Right lobe of liver (tissue), 6 donors: Measurements from ENCODE around the gene TATDN2. TPM values are rescaled to one million over a fixed set of nuclear protein-coding genes. Genes with fewer than 3 reads are reported as not detected.
A peak's percentile ranks its signal among the peaks of the same experiment; 100 is the strongest.

Source experiments
- ATAC-seq, 4 donors: fragments of 200-7000 bp; cut with Tn5 transposase; one replicate each; pipeline ENCODE4 v1.9.1; 2020; ENCODE audit warnings: mild to moderate bottlenecking in 4 of 4, moderate library complexity in 4 of 4
- DNase-seq, 3 donors: peaks; one replicate each; pipeline ENCODE4 v3.0.0-alpha.2; 2020
- H3K27ac ChIP-seq, 3 donors: fragments of 200-600 bp; one replicate each; pipeline ENCODE4 v1.8.0; 2022
- H3K27me3 ChIP-seq, 2 donors: fragments of 200-600 bp; one replicate each; pipeline ENCODE4 v1.8.0; 2022
- H3K36me3 ChIP-seq, 4 donors: fragments of 200-600 bp; sonication (generic) in 1 of 4; one replicate each; pipeline versions ENCODE4 v1.5.1 to v1.8.0; 2017 to 2022; ENCODE audit warnings: control low read depth in 1 of 4
- H3K4me1 ChIP-seq, 4 donors: fragments of 200-600 bp; sonication (generic) in 1 of 4; one replicate each; pipeline versions ENCODE4 v1.5.1 to v1.8.0; 2017 to 2022; ENCODE audit warnings: control low read depth in 1 of 4
- H3K4me3 ChIP-seq, 3 donors: fragments of 200-600 bp; one replicate each; pipeline ENCODE4 v1.8.0; 2022
- H3K9me3 ChIP-seq, 4 donors: fragments of 200-600 bp; sonication (generic) in 1 of 4; one replicate each; pipeline versions ENCODE4 v1.5.1 to v1.8.0; 2017 to 2022; ENCODE audit warnings: control low read depth in 1 of 4
- POLR2A ChIP-seq: fragments of 450-650 bp; IDR thresholded peaks from one replicate; pipeline ENCODE4 v1.6.1; 2017; ENCODE audit warnings: antibody characterized with exemption, mild to moderate bottlenecking
- WGBS: methylation state at CpG from one replicate; pipeline ENCODE4 v1.1.6; 2018; ENCODE audit warnings: low coverage, low lambda C conversion rate; ENCODE audit not compliant: insufficient coverage; ENCODE audit errors: missing lambda C conversion rate; 5-methylcytosine and 5-hydroxymethylcytosine counted together
- intact Hi-C, 2 donors: fragments of 100-400 bp; cut with DNase I; formaldehyde crosslinking; loops; one replicate each; pipeline versions ENCODE4 v1.11.2 to v1.14.1; 2022
- total RNA-seq, 6 experiments: library from RNA; depleted of rRNA in 2 of 6; stranded (reverse); fragments of >200 nt in 2 of 6; fragmentation: NEBNext Ultra II Directional in 3 of 6; extraction: Animal tissue kit (Norgen Biotek cat#: 25700) in 3 of 6; gene quantifications; one replicate each; pipeline versions ENCODE4 v1.1.0 to v1.2.4, GENCODE V29; 2016 to 2023
- TF ChIP-seq, protein P1 (sequence below), 4 donors: fragments of 200-600 bp in 3 of 4; fragments of 450-650 bp in 1 of 4; IDR thresholded peaks; one replicate each; pipeline versions ENCODE4 v1.5.1 to v1.8.0; 2016 to 2022; ENCODE audit warnings: antibody characterized with exemption in 4 of 4, mild to moderate bottlenecking in 2 of 4
- donor health status: DM: no; HTN: yes; CAD: no.
- donor health status: DM: no; HTN: no; CAD: no.
- donor health status: DM: no; HTN: no; CAD: no.
- donor health status: DM: no; HTN: yes; CAD: no.
- donor health status: DM: no; HTN: yes; CAD: no.

The TATDN2 gene
- total RNA-seq, 6 experiments from 2014 or later, result 7.2 to 13.4 (median 10.1) TPM

DNA sequence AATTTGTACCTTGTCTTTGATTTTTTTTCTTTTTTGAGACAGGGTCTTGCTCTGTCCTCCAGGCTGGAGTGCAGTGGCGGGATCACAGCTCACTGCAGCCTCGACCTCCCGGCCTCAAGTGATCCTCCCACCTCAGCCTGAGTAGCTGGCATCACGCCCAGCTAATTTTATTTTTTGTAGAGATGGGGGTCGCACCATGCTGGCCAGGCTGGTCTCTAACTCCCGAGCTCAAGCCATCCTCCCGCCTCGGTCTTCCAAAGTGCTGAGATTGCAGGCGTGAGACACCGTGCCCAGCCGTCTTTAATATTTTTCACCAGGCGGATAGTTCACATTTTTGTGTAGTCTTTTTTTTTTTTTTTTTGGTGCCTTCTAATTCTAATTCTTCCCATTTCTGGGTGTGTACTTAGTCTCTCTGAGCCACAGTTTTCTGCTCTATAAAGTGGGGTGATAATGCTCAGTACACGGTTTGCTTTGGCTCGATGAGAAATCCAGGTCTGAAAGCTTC, 528 bp upstream of the TATDN2 start:
- ATAC-seq (no peak), DNase-seq (no peak)
- Histone ChIP-seq H3K27ac (peak overlapping the region in 2 of 3 donors; percentile 70 to 85), H3K27me3 (no peaks in the 10 kb centered on the region), H3K4me1 (peaks cover 0 to 21% (median 4%) of the 10 kb centered on the region in 4 donors), H3K36me3 (no peaks in the 10 kb centered on the region), H3K4me3 (peak overlapping the region; percentile 67 to 74 (median 74)), H3K9me3 (no peaks in the 10 kb centered on the region)
- TF ChIP-seq POLR2A, result no peak
- TF ChIP-seq, protein P1, sequence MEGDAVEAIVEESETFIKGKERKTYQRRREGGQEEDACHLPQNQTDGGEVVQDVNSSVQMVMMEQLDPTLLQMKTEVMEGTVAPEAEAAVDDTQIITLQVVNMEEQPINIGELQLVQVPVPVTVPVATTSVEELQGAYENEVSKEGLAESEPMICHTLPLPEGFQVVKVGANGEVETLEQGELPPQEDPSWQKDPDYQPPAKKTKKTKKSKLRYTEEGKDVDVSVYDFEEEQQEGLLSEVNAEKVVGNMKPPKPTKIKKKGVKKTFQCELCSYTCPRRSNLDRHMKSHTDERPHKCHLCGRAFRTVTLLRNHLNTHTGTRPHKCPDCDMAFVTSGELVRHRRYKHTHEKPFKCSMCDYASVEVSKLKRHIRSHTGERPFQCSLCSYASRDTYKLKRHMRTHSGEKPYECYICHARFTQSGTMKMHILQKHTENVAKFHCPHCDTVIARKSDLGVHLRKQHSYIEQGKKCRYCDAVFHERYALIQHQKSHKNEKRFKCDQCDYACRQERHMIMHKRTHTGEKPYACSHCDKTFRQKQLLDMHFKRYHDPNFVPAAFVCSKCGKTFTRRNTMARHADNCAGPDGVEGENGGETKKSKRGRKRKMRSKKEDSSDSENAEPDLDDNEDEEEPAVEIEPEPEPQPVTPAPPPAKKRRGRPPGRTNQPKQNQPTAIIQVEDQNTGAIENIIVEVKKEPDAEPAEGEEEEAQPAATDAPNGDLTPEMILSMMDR (IDR thresholded peaks at IDR 0.05), result no peak
- intact Hi-C loops, result no loop called here
- WGBS, result 48% methylated on average over 13 of the region's 14 CpGs

DNA sequence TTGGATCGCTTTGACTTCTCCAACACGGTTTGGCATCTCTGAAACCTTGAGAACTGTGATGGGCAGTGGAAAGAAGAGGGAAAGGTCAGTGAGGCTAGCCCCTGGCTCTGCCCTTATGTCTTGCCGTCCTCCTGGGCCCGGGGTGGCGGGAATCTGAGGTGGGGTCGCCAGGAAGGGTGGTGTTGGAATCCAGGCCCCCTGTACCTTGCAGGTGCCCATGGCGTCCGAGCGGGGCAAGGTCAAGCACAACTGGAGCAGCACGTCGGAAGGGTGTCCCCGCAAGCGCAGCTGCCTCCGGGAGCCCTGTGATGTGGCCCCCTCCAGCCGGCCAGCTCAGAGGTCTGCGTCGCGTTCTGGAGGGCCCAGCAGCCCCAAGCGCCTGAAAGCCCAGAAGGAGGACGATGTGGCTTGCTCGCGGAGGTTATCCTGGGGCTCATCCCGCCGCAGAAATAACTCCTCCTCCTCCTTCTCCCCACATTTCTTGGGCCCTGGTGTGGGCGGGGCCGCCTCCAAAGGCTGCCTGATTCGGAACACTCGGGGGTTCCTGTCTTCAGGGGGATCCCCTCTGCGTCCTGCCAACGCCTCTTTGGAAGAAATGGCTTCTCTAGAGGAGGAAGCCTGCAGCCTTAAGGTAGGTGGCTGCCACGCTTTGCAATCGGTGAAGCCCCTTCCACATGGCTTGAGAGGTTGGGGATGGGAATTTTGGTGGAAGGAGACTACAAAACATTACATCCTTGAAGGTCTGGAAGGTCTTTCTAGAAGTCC, 907 bp downstream of the TATDN2 start:
- Histone ChIP-seq H3K4me3 (peak overlapping the region; percentile 67 to 74 (median 74)), H3K27ac (peak overlapping the region; percentile 67 to 85 (median 70)), H3K27me3 (no peaks in the 10 kb centered on the region), H3K4me1 (peaks cover 0 to 28% (median 4%) of the 10 kb centered on the region in 4 donors), H3K36me3 (no peaks in the 10 kb centered on the region), H3K9me3 (no peaks in the 10 kb centered on the region)
- peak in 3 of 4 donors; percentile 1 to 10 (median 5) for ATAC-seq
- TF ChIP-seq, protein P1 (IDR thresholded peaks at IDR 0.05), result no peak
- no peak for TF ChIP-seq POLR2A
- intact Hi-C loops, result no loop called here
- peak in 2 of 3 donors; percentile 51 to 58 for DNase-seq
- WGBS, result 5% methylated on average over 15 of the region's 32 CpGs

DNA sequence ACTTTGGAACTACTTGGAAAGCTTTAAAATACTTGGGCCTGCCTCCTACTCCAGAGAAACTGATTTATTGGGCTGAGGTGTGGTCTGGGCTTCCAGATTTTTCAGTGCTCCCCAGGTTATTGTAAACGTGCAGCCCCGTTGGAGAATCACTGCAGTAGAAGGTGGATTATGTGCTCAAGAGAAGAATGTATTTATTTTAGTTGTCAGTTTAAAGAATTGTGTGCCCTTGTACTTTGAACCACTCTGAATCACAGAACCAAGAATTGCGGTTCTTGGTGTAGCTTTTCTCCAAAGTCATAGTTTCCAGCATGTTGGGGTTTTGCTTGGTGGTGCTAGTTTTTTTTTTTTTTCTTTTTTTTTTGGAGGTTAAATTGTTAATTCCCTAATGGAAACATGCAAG, 1.6 kb downstream of the TATDN2 start:
- no peaks in the 10 kb centered on the region for H3K27me3 ChIP-seq
- H3K4me1 ChIP-seq, result peaks cover 0 to 31% (median 4%) of the 10 kb centered on the region in 4 donors
- intact Hi-C loops, result no loop called here
- H3K27ac ChIP-seq, result peak overlapping the region in 1 of 3 donors; percentile 70
- H3K4me3 ChIP-seq, result peak overlapping the region; percentile 67 to 74 (median 74)
- no peaks in the 10 kb centered on the region for H3K9me3 ChIP-seq
- WGBS, result 11% methylated on average over 3 of the region's 3 CpGs
- H3K36me3 ChIP-seq, result no peaks in the 10 kb centered on the region
- TF ChIP-seq, protein P1 (IDR thresholded peaks at IDR 0.05), result no peak
- TF ChIP-seq POLR2A, result no peak
- no peak for DNase-seq
- ATAC-seq, result no peak

DNA sequence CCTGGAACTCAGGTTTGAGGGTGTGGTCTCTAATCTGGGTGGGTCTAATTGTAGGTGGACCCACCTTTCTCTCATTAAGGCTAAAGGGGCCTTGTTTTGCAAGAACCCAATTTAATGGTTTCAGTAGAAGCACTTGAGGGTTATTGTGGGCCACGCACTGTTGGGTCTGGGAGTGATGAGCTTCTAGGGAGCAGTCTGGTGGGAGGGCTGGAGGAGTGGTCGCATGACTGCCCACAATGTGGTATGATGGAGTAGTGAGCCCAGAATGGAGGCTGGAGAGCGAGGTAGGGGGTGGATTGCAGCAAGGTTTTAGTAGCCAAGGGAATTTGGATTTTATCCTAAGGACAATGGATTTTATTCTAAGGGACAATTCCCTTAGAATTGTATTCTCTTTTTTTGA, 2.7 kb downstream of the TATDN2 start:
- TF ChIP-seq, protein P1 (IDR thresholded peaks at IDR 0.05), result no peak
- no peak for TF ChIP-seq POLR2A
- DNase-seq (no peak), ATAC-seq (no peak)
- H3K9me3 ChIP-seq, result no peaks in the 10 kb centered on the region
- H3K27me3 ChIP-seq, result no peaks in the 10 kb centered on the region
- H3K27ac ChIP-seq, result no peak overlapping the region
- no peak overlapping the region for H3K4me3 ChIP-seq
- WGBS, result 100% methylated on average over 2 of the region's 3 CpGs
- peaks cover 0 to 4% (median under 1%) of the 10 kb centered on the region in 4 donors for H3K36me3 ChIP-seq
- peaks cover 0 to 31% (median 4%) of the 10 kb centered on the region in 4 donors for H3K4me1 ChIP-seq
- intact Hi-C loops, result no loop called here
